Measurements from ENCODE around the gene UTP25.

DNA sequence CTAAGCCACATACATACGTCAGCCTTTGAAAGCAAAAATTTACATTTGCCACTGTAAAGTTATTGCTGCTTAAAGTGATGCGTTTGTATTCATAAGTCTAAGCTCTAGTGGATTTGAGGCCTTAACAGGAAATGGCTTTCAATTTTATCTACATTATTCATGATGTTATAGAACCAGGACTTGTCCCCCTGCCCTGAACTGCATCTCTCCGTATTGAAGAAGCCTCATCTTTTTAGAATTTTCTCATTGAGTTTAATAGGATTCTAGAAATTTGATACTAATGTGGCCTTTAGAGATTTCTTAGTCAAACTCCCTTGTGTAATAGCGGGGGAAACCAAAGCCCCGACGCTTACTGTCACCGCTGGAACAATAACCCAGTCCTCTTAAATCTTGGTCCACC, 9.9 kb downstream of the UTP25 start:
- TF ChIP-seq EZH2phosphoT487 (IDR thresholded peaks at IDR 0.05; ENCODE audit: borderline replicate concordance, low read length), result no peak
- TF ChIP-seq, protein P1, sequence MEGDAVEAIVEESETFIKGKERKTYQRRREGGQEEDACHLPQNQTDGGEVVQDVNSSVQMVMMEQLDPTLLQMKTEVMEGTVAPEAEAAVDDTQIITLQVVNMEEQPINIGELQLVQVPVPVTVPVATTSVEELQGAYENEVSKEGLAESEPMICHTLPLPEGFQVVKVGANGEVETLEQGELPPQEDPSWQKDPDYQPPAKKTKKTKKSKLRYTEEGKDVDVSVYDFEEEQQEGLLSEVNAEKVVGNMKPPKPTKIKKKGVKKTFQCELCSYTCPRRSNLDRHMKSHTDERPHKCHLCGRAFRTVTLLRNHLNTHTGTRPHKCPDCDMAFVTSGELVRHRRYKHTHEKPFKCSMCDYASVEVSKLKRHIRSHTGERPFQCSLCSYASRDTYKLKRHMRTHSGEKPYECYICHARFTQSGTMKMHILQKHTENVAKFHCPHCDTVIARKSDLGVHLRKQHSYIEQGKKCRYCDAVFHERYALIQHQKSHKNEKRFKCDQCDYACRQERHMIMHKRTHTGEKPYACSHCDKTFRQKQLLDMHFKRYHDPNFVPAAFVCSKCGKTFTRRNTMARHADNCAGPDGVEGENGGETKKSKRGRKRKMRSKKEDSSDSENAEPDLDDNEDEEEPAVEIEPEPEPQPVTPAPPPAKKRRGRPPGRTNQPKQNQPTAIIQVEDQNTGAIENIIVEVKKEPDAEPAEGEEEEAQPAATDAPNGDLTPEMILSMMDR (IDR thresholded peaks at IDR 0.05; ENCODE audit: low read depth, low read length, poor library complexity, severe bottlenecking), result no peak
